ENCODE data around the gene FGGY. TPM values are rescaled to one million over a fixed set of nuclear protein-coding genes. Genes with fewer than 3 reads are reported as not detected.

Gene FGGY
- total RNA-seq, 1 donor from 2014 or later, result 32.5 TPM

GRCh38 chr1:59730302-59730701 lies 433.4 kb downstream of the FGGY start:
- Histone ChIP-seq H3K36me3 (no peaks in the 10 kb centered on the region), H3K79me2 (ENCODE audit: low read depth) (no peaks in the 10 kb centered on the region), H3K27ac (no peak overlapping the region), H3K9ac (no peak overlapping the region), H3K4me3 (no peak overlapping the region), H3K27me3 (no peaks in the 10 kb centered on the region), H3K4me2 (no peak overlapping the region), H3K4me1 (peaks cover 15% of the 10 kb centered on the region), H2AFZ (replicated peaks) (no peak overlapping the region), H3K9me3 (ENCODE audit: low read depth) (no peaks in the 10 kb centered on the region), H3F3A (ENCODE audit: low read depth) (no peaks in the 10 kb centered on the region), H4K20me1 (ENCODE audit: low read depth) (no peaks in the 10 kb centered on the region)
- H3K4me1 Mint-ChIP-seq, result peaks cover 12% of the 10 kb centered on the region
- no peak for TF ChIP-seq EZH2phosphoT487 (IDR thresholded peaks at IDR 0.05)
- TF ChIP-seq EZH2 (IDR thresholded peaks at IDR 0.05), result no peak
- TF ChIP-seq, protein P1, sequence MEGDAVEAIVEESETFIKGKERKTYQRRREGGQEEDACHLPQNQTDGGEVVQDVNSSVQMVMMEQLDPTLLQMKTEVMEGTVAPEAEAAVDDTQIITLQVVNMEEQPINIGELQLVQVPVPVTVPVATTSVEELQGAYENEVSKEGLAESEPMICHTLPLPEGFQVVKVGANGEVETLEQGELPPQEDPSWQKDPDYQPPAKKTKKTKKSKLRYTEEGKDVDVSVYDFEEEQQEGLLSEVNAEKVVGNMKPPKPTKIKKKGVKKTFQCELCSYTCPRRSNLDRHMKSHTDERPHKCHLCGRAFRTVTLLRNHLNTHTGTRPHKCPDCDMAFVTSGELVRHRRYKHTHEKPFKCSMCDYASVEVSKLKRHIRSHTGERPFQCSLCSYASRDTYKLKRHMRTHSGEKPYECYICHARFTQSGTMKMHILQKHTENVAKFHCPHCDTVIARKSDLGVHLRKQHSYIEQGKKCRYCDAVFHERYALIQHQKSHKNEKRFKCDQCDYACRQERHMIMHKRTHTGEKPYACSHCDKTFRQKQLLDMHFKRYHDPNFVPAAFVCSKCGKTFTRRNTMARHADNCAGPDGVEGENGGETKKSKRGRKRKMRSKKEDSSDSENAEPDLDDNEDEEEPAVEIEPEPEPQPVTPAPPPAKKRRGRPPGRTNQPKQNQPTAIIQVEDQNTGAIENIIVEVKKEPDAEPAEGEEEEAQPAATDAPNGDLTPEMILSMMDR (IDR thresholded peaks at IDR 0.05), result no peak
- H3K36me3 Mint-ChIP-seq, result no peaks in the 10 kb centered on the region
- no peak for DNase-seq (ENCODE audit: low spot score)
- no peak overlapping the region for H3K4me3 Mint-ChIP-seq
- no peaks in the 10 kb centered on the region for H3K27me3 Mint-ChIP-seq (ENCODE audit: insufficient read depth, low read depth)
- no peaks in the 10 kb centered on the region for H3K9me3 Mint-ChIP-seq
- no peak overlapping the region for H3K27ac Mint-ChIP-seq

DNA sequence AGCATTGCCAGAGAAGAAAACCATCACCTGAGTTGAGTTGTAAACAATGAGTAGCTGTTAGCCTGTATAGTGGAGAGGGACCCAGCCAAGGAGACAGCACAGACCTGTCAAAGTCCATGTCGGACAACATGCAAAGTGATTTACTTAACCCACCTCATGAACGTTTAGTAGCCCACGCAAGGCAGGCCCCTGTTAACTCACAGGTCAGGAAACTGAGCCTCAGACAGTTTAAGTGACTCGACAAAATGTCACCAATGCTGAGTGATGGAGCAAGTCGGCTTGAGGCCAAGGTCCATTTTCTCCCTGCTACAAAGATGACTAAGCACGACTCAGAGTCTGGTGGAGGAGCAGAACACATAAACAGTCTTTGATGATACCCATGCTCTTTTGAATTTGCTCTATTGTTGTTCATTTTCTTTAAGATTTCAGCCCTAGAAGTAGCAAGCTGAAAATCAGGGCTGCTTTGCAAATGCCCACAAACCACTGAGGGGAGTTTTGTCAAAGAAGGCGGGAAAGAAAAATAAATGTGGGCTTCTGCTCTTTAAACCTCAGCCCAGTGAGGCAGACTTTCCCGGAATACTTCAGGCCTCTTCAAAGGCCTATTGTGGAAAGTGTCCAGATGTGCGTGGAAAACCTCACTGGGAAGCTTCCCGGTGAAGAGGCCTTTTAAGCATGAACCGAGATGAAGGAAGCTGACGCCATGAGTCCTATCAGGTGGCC lies 434.0 kb downstream of the FGGY start:
- Histone ChIP-seq H2AFZ (replicated peaks) (no peak overlapping the region), H3K4me2 (no peak overlapping the region), H4K20me1 (ENCODE audit: low read depth) (no peaks in the 10 kb centered on the region), H3K9me3 (ENCODE audit: low read depth) (no peaks in the 10 kb centered on the region), H3K27me3 (no peaks in the 10 kb centered on the region), H3K79me2 (ENCODE audit: low read depth) (no peaks in the 10 kb centered on the region), H3K36me3 (no peaks in the 10 kb centered on the region), H3F3A (ENCODE audit: low read depth) (no peaks in the 10 kb centered on the region), H3K9ac (no peak overlapping the region), H3K4me3 (no peak overlapping the region), H3K4me1 (peaks cover 15% of the 10 kb centered on the region), H3K27ac (no peak overlapping the region)
- H3K9me3 Mint-ChIP-seq, result peaks cover under 1% of the 10 kb centered on the region
- TF ChIP-seq, protein P1 (IDR thresholded peaks at IDR 0.05), result no peak
- no peak for TF ChIP-seq EZH2 (IDR thresholded peaks at IDR 0.05)
- TF ChIP-seq EZH2phosphoT487 (IDR thresholded peaks at IDR 0.05), result no peak
- peaks cover under 1% of the 10 kb centered on the region for H3K36me3 Mint-ChIP-seq
- H3K27me3 Mint-ChIP-seq (ENCODE audit: insufficient read depth, low read depth), result no peaks in the 10 kb centered on the region
- H3K4me3 Mint-ChIP-seq, result no peak overlapping the region
- DNase-seq (ENCODE audit: low spot score), result no peak
- peak overlapping the region; percentile 69 for H3K27ac Mint-ChIP-seq
- H3K4me1 Mint-ChIP-seq, result peaks cover 12% of the 10 kb centered on the region

GRCh38 chr1:59731591-59731990 lies 434.7 kb downstream of the FGGY start:
- Mint-ChIP-seq H3K36me3 (peaks cover 6% of the 10 kb centered on the region), H3K27me3 (ENCODE audit: insufficient read depth, low read depth) (peaks cover 3% of the 10 kb centered on the region), H3K4me1 (peaks cover 12% of the 10 kb centered on the region), H3K9me3 (peaks cover 7% of the 10 kb centered on the region), H3K4me3 (no peak overlapping the region), H3K27ac (peak overlapping the region; percentile 16)
- H2AFZ ChIP-seq (replicated peaks), result no peak overlapping the region
- H3K4me2 ChIP-seq, result no peak overlapping the region
- no peak for DNase-seq (ENCODE audit: low spot score)
- no peak overlapping the region for H3K27ac ChIP-seq
- H3F3A ChIP-seq (ENCODE audit: low read depth), result no peaks in the 10 kb centered on the region
- no peaks in the 10 kb centered on the region for H4K20me1 ChIP-seq (ENCODE audit: low read depth)
- peaks cover 15% of the 10 kb centered on the region for H3K4me1 ChIP-seq
- H3K9me3 ChIP-seq (ENCODE audit: low read depth), result no peaks in the 10 kb centered on the region
- H3K4me3 ChIP-seq, result no peak overlapping the region
- no peaks in the 10 kb centered on the region for H3K36me3 ChIP-seq
- TF ChIP-seq, protein P1 (IDR thresholded peaks at IDR 0.05), result no peak
- TF ChIP-seq EZH2 (IDR thresholded peaks at IDR 0.05), result no peak
- TF ChIP-seq EZH2phosphoT487 (IDR thresholded peaks at IDR 0.05), result no peak
- no peak overlapping the region for H3K9ac ChIP-seq
- H3K79me2 ChIP-seq (ENCODE audit: low read depth), result no peaks in the 10 kb centered on the region
- H3K27me3 ChIP-seq, result no peaks in the 10 kb centered on the region

All from neural progenitor cell (in vitro differentiated cells).